Measurements from ENCODE around the gene HAPLN1. TPM values are rescaled to one million over a fixed set of nuclear protein-coding genes. Genes with fewer than 3 reads are reported as not detected.
A peak's percentile ranks its signal among the peaks of the same experiment; 100 is the strongest.

The HAPLN1 gene
- total RNA-seq, 1 donor from 2014 or later: 2.1 TPM

DNA sequence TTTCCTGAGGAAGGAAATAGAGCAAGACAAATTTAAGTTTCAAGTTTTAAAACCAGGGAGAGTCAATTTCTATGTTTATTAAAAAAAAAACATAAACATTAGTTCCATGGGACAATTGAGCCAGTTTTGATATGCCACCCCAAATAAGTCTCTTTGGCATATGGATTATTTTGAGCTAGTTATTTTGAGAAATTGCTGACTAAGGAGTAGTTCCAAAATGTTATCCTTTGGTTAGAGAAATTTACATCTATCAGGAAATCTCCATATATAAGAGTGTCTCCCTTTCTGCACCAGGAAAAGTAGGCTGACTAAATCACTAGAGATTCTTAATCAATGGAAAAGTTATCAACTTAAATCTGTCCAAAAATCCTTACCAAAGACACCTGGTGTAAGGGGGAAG, 105.8 kb downstream of the HAPLN1 start:
- H3K27ac ChIP-seq (replicated peaks): no peak overlapping the region
- intact Hi-C loops (cut with micrococcal nuclease): no loop called here
- TF ChIP-seq, protein P1, sequence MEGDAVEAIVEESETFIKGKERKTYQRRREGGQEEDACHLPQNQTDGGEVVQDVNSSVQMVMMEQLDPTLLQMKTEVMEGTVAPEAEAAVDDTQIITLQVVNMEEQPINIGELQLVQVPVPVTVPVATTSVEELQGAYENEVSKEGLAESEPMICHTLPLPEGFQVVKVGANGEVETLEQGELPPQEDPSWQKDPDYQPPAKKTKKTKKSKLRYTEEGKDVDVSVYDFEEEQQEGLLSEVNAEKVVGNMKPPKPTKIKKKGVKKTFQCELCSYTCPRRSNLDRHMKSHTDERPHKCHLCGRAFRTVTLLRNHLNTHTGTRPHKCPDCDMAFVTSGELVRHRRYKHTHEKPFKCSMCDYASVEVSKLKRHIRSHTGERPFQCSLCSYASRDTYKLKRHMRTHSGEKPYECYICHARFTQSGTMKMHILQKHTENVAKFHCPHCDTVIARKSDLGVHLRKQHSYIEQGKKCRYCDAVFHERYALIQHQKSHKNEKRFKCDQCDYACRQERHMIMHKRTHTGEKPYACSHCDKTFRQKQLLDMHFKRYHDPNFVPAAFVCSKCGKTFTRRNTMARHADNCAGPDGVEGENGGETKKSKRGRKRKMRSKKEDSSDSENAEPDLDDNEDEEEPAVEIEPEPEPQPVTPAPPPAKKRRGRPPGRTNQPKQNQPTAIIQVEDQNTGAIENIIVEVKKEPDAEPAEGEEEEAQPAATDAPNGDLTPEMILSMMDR (IDR thresholded peaks at IDR 0.05; ENCODE audit: borderline replicate concordance): no peak
- no peaks in the 10 kb centered on the region for H3K4me1 ChIP-seq
- H3K9me3 ChIP-seq (replicated peaks): peaks cover 28% of the 10 kb centered on the region
- H3K4me3 ChIP-seq: no peak overlapping the region
- DNase-seq: no peak
- H3K27me3 ChIP-seq (ENCODE audit: low read depth): no peaks in the 10 kb centered on the region
- H3K36me3 ChIP-seq: no peaks in the 10 kb centered on the region

DNA sequence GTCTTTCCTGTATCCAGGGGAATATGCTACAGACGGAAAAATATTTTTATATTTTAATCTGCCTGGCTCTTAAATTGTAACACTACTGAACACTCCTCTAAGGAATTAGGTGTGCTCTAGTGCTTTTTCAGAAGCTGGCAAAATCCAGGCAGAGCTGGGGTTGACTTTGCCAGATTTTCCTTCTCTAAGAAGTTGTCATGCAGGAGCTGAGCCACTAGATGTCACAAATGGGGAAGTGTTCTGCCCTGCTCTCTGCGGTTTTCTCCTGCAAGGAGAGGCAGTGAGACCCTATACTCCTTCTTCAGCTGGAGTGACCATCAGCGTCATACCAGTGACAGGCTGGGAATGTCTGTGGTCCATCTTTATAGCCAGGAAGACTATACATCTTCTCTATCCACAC, 112.5 kb downstream of the HAPLN1 start:
- H3K4me1 ChIP-seq: no peaks in the 10 kb centered on the region
- no peaks in the 10 kb centered on the region for H3K27me3 ChIP-seq (ENCODE audit: low read depth)
- H3K9me3 ChIP-seq (replicated peaks): no peaks in the 10 kb centered on the region
- no peaks in the 10 kb centered on the region for H3K36me3 ChIP-seq
- TF ChIP-seq, protein P1 (IDR thresholded peaks at IDR 0.05; ENCODE audit: borderline replicate concordance): peak; percentile 53
- H3K27ac ChIP-seq (replicated peaks): no peak overlapping the region
- no peak overlapping the region for H3K4me3 ChIP-seq
- no peak for DNase-seq
- intact Hi-C loops (cut with micrococcal nuclease): no loop called here

DNA sequence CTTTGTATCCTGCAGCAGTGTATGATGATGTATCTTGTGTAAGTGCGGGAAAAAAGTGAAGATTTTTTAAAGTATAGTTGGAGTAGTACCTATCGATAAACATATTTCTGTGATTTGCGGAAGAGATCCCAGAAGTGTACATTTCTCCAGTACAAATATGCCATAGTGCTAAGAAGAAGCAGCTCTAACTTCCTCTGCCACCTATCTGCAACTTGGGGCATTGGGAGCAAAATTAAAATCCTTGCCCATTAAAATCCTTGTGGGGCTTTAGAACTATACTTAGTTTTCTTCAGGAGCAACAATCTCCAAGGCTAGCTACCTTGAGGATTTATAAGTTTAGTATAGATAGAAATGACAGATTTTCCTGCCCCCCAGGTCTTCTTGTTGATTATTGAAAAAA, 125.4 kb downstream of the HAPLN1 start:
- no peak for DNase-seq
- TF ChIP-seq, protein P1 (IDR thresholded peaks at IDR 0.05; ENCODE audit: borderline replicate concordance): no peak
- Histone ChIP-seq H3K4me3 (no peak overlapping the region), H3K27me3 (ENCODE audit: low read depth) (no peaks in the 10 kb centered on the region), H3K27ac (replicated peaks) (no peak overlapping the region), H3K4me1 (no peaks in the 10 kb centered on the region), H3K36me3 (no peaks in the 10 kb centered on the region), H3K9me3 (replicated peaks) (no peaks in the 10 kb centered on the region)
- intact Hi-C loops (cut with micrococcal nuclease): no loop called here

DNA sequence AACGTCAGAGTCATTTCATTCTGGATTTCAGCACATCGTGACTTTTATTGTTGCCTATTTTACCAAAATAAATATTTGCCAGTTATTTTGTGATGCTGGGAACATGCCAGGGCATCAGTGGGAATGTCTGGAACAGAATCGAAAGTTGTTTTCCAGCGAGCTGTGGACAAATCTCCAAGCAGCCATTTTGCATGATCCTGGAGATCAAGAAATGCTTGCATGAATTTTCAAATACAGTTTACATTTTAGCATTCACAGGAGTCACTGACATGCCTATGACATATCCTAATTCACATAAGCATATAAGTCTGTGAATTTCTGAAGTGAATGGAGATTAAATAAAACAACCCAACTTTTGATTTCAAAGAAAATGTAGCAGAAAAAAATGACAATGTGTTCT, 129.7 kb downstream of the HAPLN1 start:
- no peak overlapping the region for H3K27ac ChIP-seq (replicated peaks)
- intact Hi-C loops (cut with micrococcal nuclease): no loop called here
- no peaks in the 10 kb centered on the region for H3K27me3 ChIP-seq (ENCODE audit: low read depth)
- TF ChIP-seq, protein P1 (IDR thresholded peaks at IDR 0.05; ENCODE audit: borderline replicate concordance): no peak
- no peak for DNase-seq
- no peaks in the 10 kb centered on the region for H3K9me3 ChIP-seq (replicated peaks)
- no peak overlapping the region for H3K4me3 ChIP-seq
- H3K4me1 ChIP-seq: no peaks in the 10 kb centered on the region
- H3K36me3 ChIP-seq: no peaks in the 10 kb centered on the region

DNA sequence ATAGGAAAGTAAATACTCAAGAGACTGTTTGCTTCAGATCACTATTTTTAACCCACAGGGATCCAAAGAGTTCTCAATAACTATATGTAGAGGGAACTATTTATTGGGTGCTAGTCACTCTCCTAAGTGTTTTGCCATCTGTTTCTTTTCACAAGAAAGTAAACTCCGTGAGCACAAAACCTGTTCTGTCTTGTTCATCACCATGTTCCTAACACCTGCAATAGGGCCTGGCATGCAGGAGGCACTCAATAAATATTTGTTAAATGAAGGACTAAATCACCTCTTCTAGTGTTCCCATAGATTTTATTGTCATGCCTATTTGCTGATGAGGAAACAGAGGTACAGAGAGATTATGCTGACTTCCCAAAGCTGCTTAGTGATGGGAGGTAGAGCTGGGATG, 130.9 kb downstream of the HAPLN1 start:
- Histone ChIP-seq H3K4me1 (no peaks in the 10 kb centered on the region), H3K4me3 (no peak overlapping the region), H3K9me3 (replicated peaks) (no peaks in the 10 kb centered on the region), H3K27ac (replicated peaks) (no peak overlapping the region), H3K27me3 (ENCODE audit: low read depth) (no peaks in the 10 kb centered on the region), H3K36me3 (no peaks in the 10 kb centered on the region)
- no peak for DNase-seq
- TF ChIP-seq, protein P1 (IDR thresholded peaks at IDR 0.05; ENCODE audit: borderline replicate concordance): no peak
- intact Hi-C loops (cut with micrococcal nuclease): no loop called here

Other genes starting within 250 kb of the HAPLN1 start
- 25.2 TPM for gene VCAN, start 249.1 kb downstream of the HAPLN1 start, total RNA-seq